K562 (cell line): ENCODE data around the gene DNAJB12. TPM values are rescaled to one million over a fixed set of nuclear protein-coding genes. Genes with fewer than 3 reads are reported as not detected.
A peak's percentile ranks its signal among the peaks of the same experiment; 100 is the strongest.

Experiments used
- ARHGAP35 ChIP-seq: fragments of 450-650 bp; IDR thresholded peaks from 2 replicates; pipeline ENCODE4 v1.6.1; 2018; ENCODE audit not compliant: partially characterized antibody
- FOXM1 ChIP-seq, 2 experiments: fragments of 450-650 bp in 1 of 2; sonication (generic) in 1 of 2; formaldehyde crosslinking in 1 of 2; IDR thresholded peaks; 2 replicates each; pipeline versions ENCODE4 v1.6.1 to v1.9.0; 2017 to 2022; ENCODE audit warnings: low read depth in 2 of 2, mild to moderate bottlenecking in 2 of 2, missing genetic modification reagents in 1 of 2, moderate library complexity in 1 of 2
- HCFC1 ChIP-seq: IDR thresholded peaks from 2 replicates; pipeline ENCODE4 v1.6.1; 2012; ENCODE audit warnings: low read depth, low read length, improper control_type of control experiment
- HMG20B ChIP-seq: fragments of 250-450 bp; sonication (Bioruptor Pico); IDR thresholded peaks from 2 replicates; pipeline ENCODE4 v1.5.0; 2021; ENCODE audit warnings: mild to moderate bottlenecking
- ILK ChIP-seq: fragments of 450-650 bp; IDR thresholded peaks from 2 replicates; pipeline ENCODE4 v1.6.1; 2016; ENCODE audit warnings: missing genetic modification characterization, low read depth, mild to moderate bottlenecking, missing compliant biosample characterization, moderate library complexity, borderline replicate concordance
- KDM1A ChIP-seq, 2 experiments: fragments of 450-650 bp; IDR thresholded peaks; 2 replicates each; pipeline ENCODE4 v1.6.1; 2016; ENCODE audit warnings: mild to moderate bottlenecking in 2 of 2
- MEIS2 ChIP-seq: fragments of 450-650 bp; IDR thresholded peaks from 2 replicates; pipeline ENCODE4 v1.6.1; 2014; ENCODE audit warnings: mild to moderate bottlenecking; ENCODE audit not compliant: partially characterized antibody
- RHOXF2B ChIP-seq: fragments of 250-450 bp; sonication (Bioruptor Pico); conservative IDR thresholded peaks from 2 replicates; pipeline ENCODE4 v1.5.1; 2021
- ZKSCAN8 ChIP-seq: fragments of 200-800 bp; sonication (Bioruptor generic); IDR thresholded peaks from 2 replicates; pipeline ENCODE4 v1.6.1; 2016; ENCODE audit warnings: missing genetic modification characterization, missing compliant biosample characterization
- ZNF263 ChIP-seq: sonication (generic); formaldehyde crosslinking; IDR thresholded peaks from 2 replicates; pipeline ENCODE4 v1.8.0; 2022; ENCODE audit warnings: mild to moderate bottlenecking, missing genetic modification reagents, borderline replicate concordance
- ZNF282 ChIP-seq: sonication (generic); formaldehyde crosslinking; IDR thresholded peaks from 2 replicates; pipeline ENCODE4 v1.8.1; 2023; ENCODE audit warnings: missing genetic modification reagents
- ZNF436 ChIP-seq: fragments of 250-450, 450-650 bp; sonication (Bioruptor Pico); formaldehyde crosslinking; IDR thresholded peaks from 2 replicates; pipeline ENCODE4 v1.7.0; 2020; ENCODE audit warnings: mild to moderate bottlenecking
- ZNF589 ChIP-seq: fragments of 200-800 bp; sonication (Bioruptor generic); IDR thresholded peaks from 2 replicates; pipeline ENCODE4 v1.6.1; 2016; ENCODE audit warnings: low read depth, missing genetic modification characterization, missing compliant biosample characterization
- polyA plus RNA-seq, 8 experiments: library from polyadenylated mRNA; depleted of rRNA in 4 of 8; stranded (reverse) in 5 of 8; unstranded in 3 of 8; fragments of >200 nt; fragmentation: Nextera tagmentation in 2 of 8; fragmentation: Illumina TruSeq in 1 of 8; extraction: Ambion mirVana in 2 of 8; extraction: Trizol in 1 of 8; gene quantifications; 2 replicates each; pipeline versions ENCODE4 v1.2.1 to v1.2.3, GENCODE V29; 2011 to 2014; ENCODE audit warnings: inconsistent platforms in 1 of 8, missing spikeins in 1 of 8
- total RNA-seq, 7 experiments: library from RNA; depleted of rRNA in 6 of 7; stranded (reverse); fragments of >200 nt in 6 of 7; fragmentation: Illumina TruSeq in 2 of 7; extraction: Trizol in 2 of 7; gene quantifications; 2 replicates each; pipeline versions ENCODE4 v1.2.1 to v1.2.3, GENCODE V29; 2011 to 2021; ENCODE audit warnings: low replicate concordance in 1 of 7
- TF ChIP-seq, protein P1 (sequence below), 3 experiments: IDR thresholded peaks in 2 of 3; conservative IDR thresholded peaks in 1 of 3; 2 replicates each; pipeline ENCODE4 v1.5.1; 2011 to 2012; ENCODE audit warnings: low read length in 3 of 3, mild to moderate bottlenecking in 3 of 3, control low read depth in 2 of 3, improper control_type of control experiment in 1 of 3, inconsistent platforms in 1 of 3, low read depth in 1 of 3, mixed read lengths in 1 of 3, moderate library complexity in 1 of 3; ENCODE audit not compliant: insufficient read depth in 2 of 3
- TF ChIP-seq, protein P2 (sequence below): sonication (generic); formaldehyde crosslinking; IDR thresholded peaks from 2 replicates; pipeline ENCODE4 v1.8.1; 2023; ENCODE audit warnings: mild to moderate bottlenecking, missing genetic modification reagents
- TF ChIP-seq, protein P3 (sequence below): sonication (generic); formaldehyde crosslinking; IDR thresholded peaks from 2 replicates; pipeline ENCODE4 v1.8.0; 2023; ENCODE audit warnings: missing genetic modification reagents, mild to moderate bottlenecking, borderline replicate concordance
- TF ChIP-seq, protein P4 (sequence below): fragments of 450-650 bp; IDR thresholded peaks from 2 replicates; pipeline ENCODE4 v1.6.1; 2016

The DNAJB12 gene
- total and polyA plus RNA-seq, 9 of the 15 experiments (the other 6 are each of a cell fraction or from before 2014, with no cell fraction given) = 3.5 to 31.5 (median 20.3) TPM

DNA sequence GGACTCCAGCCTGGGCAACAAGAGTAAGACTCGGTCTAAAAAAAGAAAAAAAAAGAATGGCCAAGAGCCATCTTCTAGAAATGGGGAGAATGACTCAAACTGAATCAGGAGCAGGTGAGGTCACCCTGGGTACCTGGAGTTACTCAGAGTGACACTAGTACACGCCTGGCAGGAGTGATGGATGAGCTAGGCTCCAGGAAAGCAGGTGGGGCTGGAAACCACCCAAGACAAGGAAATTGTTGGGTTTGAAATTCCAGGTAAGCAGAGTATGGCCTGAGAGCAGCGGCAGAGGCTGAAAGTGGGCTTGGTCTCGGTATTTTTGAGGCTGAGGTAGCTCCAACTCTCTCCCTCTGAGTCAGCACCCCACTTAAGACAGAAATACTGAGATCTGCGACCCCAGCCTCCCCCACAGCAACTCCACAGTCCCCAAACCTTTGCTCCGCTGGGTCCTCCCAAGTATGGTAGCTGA is 62.5 kb downstream of the DNAJB12 start (continued):
- TF ChIP-seq, protein P1, sequence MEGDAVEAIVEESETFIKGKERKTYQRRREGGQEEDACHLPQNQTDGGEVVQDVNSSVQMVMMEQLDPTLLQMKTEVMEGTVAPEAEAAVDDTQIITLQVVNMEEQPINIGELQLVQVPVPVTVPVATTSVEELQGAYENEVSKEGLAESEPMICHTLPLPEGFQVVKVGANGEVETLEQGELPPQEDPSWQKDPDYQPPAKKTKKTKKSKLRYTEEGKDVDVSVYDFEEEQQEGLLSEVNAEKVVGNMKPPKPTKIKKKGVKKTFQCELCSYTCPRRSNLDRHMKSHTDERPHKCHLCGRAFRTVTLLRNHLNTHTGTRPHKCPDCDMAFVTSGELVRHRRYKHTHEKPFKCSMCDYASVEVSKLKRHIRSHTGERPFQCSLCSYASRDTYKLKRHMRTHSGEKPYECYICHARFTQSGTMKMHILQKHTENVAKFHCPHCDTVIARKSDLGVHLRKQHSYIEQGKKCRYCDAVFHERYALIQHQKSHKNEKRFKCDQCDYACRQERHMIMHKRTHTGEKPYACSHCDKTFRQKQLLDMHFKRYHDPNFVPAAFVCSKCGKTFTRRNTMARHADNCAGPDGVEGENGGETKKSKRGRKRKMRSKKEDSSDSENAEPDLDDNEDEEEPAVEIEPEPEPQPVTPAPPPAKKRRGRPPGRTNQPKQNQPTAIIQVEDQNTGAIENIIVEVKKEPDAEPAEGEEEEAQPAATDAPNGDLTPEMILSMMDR (IDR thresholded peaks at IDR 0.05 in 2 of 3, conservative IDR thresholded peaks at IDR 0.05 in 1 of 3; ENCODE audit: insufficient read depth in 2 of 3, low read depth in 1 of 3, low read length in 3 of 3) = no peak
- TF ChIP-seq HMG20B (CRISPR knock-in tag) = no peak
- no peak for TF ChIP-seq RHOXF2B (CRISPR knock-in tag)
- TF ChIP-seq ILK (tag) = no peak
- TF ChIP-seq, protein P2, sequence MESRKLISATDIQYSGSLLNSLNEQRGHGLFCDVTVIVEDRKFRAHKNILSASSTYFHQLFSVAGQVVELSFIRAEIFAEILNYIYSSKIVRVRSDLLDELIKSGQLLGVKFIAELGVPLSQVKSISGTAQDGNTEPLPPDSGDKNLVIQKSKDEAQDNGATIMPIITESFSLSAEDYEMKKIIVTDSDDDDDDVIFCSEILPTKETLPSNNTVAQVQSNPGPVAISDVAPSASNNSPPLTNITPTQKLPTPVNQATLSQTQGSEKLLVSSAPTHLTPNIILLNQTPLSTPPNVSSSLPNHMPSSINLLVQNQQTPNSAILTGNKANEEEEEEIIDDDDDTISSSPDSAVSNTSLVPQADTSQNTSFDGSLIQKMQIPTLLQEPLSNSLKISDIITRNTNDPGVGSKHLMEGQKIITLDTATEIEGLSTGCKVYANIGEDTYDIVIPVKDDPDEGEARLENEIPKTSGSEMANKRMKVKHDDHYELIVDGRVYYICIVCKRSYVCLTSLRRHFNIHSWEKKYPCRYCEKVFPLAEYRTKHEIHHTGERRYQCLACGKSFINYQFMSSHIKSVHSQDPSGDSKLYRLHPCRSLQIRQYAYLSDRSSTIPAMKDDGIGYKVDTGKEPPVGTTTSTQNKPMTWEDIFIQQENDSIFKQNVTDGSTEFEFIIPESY = no peak
- no peak for TF ChIP-seq KDM1A (IDR thresholded peaks at IDR 0.05)
- TF ChIP-seq FOXM1 (IDR thresholded peaks at IDR 0.05; ENCODE audit: low read depth) = no peak
- TF ChIP-seq FOXM1 (CRISPR knock-in tag; IDR thresholded peaks at IDR 0.05; ENCODE audit: low read depth) = no peak
- TF ChIP-seq ZNF282 (CRISPR knock-in tag) = no peak
- TF ChIP-seq ZNF589 (CRISPR knock-in tag) = no peak
- peak; percentile 82 for TF ChIP-seq MEIS2
- TF ChIP-seq, protein P3, sequence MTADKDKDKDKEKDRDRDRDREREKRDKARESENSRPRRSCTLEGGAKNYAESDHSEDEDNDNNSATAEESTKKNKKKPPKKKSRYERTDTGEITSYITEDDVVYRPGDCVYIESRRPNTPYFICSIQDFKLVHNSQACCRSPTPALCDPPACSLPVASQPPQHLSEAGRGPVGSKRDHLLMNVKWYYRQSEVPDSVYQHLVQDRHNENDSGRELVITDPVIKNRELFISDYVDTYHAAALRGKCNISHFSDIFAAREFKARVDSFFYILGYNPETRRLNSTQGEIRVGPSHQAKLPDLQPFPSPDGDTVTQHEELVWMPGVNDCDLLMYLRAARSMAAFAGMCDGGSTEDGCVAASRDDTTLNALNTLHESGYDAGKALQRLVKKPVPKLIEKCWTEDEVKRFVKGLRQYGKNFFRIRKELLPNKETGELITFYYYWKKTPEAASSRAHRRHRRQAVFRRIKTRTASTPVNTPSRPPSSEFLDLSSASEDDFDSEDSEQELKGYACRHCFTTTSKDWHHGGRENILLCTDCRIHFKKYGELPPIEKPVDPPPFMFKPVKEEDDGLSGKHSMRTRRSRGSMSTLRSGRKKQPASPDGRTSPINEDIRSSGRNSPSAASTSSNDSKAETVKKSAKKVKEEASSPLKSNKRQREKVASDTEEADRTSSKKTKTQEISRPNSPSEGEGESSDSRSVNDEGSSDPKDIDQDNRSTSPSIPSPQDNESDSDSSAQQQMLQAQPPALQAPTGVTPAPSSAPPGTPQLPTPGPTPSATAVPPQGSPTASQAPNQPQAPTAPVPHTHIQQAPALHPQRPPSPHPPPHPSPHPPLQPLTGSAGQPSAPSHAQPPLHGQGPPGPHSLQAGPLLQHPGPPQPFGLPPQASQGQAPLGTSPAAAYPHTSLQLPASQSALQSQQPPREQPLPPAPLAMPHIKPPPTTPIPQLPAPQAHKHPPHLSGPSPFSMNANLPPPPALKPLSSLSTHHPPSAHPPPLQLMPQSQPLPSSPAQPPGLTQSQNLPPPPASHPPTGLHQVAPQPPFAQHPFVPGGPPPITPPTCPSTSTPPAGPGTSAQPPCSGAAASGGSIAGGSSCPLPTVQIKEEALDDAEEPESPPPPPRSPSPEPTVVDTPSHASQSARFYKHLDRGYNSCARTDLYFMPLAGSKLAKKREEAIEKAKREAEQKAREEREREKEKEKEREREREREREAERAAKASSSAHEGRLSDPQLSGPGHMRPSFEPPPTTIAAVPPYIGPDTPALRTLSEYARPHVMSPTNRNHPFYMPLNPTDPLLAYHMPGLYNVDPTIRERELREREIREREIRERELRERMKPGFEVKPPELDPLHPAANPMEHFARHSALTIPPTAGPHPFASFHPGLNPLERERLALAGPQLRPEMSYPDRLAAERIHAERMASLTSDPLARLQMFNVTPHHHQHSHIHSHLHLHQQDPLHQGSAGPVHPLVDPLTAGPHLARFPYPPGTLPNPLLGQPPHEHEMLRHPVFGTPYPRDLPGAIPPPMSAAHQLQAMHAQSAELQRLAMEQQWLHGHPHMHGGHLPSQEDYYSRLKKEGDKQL = no peak
- TF ChIP-seq HCFC1 = no peak
- no peak for TF ChIP-seq ZNF263 (CRISPR knock-in tag)
- TF ChIP-seq, protein P4, sequence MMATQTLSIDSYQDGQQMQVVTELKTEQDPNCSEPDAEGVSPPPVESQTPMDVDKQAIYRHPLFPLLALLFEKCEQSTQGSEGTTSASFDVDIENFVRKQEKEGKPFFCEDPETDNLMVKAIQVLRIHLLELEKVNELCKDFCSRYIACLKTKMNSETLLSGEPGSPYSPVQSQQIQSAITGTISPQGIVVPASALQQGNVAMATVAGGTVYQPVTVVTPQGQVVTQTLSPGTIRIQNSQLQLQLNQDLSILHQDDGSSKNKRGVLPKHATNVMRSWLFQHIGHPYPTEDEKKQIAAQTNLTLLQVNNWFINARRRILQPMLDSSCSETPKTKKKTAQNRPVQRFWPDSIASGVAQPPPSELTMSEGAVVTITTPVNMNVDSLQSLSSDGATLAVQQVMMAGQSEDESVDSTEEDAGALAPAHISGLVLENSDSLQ = peak; percentile 76
- no peak for TF ChIP-seq ZKSCAN8 (CRISPR knock-in tag)
- no peak for TF ChIP-seq ZNF436
- TF ChIP-seq ARHGAP35 = no peak
